GM23338 (cell line): ENCODE results near the gene BICC1. TPM values are rescaled to one million over a fixed set of nuclear protein-coding genes. Genes with fewer than 3 reads are reported as not detected.

Experiments used
- CREB1 ChIP-seq: fragments of 250-450 bp; sonication (Bioruptor Pico); IDR thresholded peaks from 2 replicates; pipeline ENCODE4 v1.5.0; 2020; ENCODE audit warnings: low read depth, mild to moderate bottlenecking, moderate library complexity
- EZH2 ChIP-seq: fragments of 200-600 bp; sonication (generic); IDR thresholded peaks from one replicate; pipeline ENCODE4 v1.8.0; 2017; ENCODE audit warnings: antibody characterized with exemption, mild to moderate bottlenecking, low read depth; ENCODE audit not compliant: unreplicated experiment
- POLR2AphosphoS5 ChIP-seq: IDR thresholded peaks from 2 replicates; pipeline ENCODE4 v1.6.1; 2016; ENCODE audit warnings: antibody characterized with exemption, low read depth
- polyA plus RNA-seq: library from polyadenylated mRNA; unstranded; fragments of >200 nt; fragmentation: Nextera tagmentation; extraction: Ambion mirVana; gene quantifications from 2 replicates; pipeline ENCODE4 v1.2.1, GENCODE V29; 2016
- total RNA-seq: library from RNA; depleted of rRNA; stranded (reverse); fragments of >200 nt; shearing (Covaris generic); gene quantifications from 2 replicates; pipeline ENCODE4 v1.2.3, GENCODE V29; 2014
- TF ChIP-seq, protein P1 (sequence below): fragments of 250-450 bp; sonication (Bioruptor Pico); IDR thresholded peaks from 2 replicates; pipeline ENCODE4 v1.5.0; 2020; ENCODE audit warnings: mild to moderate bottlenecking, moderate library complexity
- TF ChIP-seq, protein P2 (sequence below): IDR thresholded peaks from 2 replicates; pipeline ENCODE4 v1.6.1; 2016; ENCODE audit warnings: antibody characterized with exemption
- TF ChIP-seq, protein P3 (sequence below), 2 experiments: fragments of 200-600 bp in 1 of 2; sonication (generic) in 1 of 2; conservative IDR thresholded peaks; 2 replicates each; pipeline versions ENCODE4 v1.5.1 to v1.6.1; 2016 to 2017; ENCODE audit warnings: antibody characterized with exemption in 2 of 2, low read depth in 2 of 2, mild to moderate bottlenecking in 2 of 2, moderate library complexity in 1 of 2

The BICC1 gene
- total and polyA plus RNA-seq, 2 experiments from 2014 or later: 1.3 to 2.2 TPM

DNA sequence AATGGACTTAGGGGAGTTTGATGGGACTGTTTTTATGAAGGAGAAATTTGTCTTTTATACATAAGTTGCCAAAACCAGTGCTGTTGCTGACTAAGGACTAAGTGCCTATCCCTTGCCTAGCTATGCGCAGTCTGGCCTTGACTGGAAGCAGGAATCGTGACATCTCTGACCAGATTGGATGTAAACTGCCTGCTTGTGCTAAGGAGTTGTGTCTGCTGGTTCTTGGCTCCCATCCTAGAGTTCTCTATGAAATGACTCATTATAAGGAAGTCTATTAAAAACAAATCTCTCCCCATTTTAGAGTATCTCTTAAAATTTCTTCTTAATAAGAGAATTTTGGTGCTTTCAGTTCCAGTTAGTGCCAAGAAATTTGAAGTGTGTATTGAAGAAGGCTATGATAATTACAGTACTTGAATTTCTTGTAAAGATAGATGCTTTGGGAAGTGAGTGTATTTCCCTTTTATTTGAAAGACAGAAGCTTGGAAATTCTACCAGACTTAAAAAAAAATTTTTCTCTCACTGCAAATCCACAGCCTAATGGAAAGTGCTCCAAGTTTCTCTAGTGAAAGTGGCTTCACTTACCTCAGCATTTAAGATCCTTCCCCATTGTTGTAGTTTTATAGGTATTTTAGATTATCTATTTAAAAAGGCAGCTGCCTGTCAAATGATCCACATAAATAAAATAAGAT lies 77.6 kb downstream of the BICC1 start (continued):
- TF ChIP-seq, protein P1, sequence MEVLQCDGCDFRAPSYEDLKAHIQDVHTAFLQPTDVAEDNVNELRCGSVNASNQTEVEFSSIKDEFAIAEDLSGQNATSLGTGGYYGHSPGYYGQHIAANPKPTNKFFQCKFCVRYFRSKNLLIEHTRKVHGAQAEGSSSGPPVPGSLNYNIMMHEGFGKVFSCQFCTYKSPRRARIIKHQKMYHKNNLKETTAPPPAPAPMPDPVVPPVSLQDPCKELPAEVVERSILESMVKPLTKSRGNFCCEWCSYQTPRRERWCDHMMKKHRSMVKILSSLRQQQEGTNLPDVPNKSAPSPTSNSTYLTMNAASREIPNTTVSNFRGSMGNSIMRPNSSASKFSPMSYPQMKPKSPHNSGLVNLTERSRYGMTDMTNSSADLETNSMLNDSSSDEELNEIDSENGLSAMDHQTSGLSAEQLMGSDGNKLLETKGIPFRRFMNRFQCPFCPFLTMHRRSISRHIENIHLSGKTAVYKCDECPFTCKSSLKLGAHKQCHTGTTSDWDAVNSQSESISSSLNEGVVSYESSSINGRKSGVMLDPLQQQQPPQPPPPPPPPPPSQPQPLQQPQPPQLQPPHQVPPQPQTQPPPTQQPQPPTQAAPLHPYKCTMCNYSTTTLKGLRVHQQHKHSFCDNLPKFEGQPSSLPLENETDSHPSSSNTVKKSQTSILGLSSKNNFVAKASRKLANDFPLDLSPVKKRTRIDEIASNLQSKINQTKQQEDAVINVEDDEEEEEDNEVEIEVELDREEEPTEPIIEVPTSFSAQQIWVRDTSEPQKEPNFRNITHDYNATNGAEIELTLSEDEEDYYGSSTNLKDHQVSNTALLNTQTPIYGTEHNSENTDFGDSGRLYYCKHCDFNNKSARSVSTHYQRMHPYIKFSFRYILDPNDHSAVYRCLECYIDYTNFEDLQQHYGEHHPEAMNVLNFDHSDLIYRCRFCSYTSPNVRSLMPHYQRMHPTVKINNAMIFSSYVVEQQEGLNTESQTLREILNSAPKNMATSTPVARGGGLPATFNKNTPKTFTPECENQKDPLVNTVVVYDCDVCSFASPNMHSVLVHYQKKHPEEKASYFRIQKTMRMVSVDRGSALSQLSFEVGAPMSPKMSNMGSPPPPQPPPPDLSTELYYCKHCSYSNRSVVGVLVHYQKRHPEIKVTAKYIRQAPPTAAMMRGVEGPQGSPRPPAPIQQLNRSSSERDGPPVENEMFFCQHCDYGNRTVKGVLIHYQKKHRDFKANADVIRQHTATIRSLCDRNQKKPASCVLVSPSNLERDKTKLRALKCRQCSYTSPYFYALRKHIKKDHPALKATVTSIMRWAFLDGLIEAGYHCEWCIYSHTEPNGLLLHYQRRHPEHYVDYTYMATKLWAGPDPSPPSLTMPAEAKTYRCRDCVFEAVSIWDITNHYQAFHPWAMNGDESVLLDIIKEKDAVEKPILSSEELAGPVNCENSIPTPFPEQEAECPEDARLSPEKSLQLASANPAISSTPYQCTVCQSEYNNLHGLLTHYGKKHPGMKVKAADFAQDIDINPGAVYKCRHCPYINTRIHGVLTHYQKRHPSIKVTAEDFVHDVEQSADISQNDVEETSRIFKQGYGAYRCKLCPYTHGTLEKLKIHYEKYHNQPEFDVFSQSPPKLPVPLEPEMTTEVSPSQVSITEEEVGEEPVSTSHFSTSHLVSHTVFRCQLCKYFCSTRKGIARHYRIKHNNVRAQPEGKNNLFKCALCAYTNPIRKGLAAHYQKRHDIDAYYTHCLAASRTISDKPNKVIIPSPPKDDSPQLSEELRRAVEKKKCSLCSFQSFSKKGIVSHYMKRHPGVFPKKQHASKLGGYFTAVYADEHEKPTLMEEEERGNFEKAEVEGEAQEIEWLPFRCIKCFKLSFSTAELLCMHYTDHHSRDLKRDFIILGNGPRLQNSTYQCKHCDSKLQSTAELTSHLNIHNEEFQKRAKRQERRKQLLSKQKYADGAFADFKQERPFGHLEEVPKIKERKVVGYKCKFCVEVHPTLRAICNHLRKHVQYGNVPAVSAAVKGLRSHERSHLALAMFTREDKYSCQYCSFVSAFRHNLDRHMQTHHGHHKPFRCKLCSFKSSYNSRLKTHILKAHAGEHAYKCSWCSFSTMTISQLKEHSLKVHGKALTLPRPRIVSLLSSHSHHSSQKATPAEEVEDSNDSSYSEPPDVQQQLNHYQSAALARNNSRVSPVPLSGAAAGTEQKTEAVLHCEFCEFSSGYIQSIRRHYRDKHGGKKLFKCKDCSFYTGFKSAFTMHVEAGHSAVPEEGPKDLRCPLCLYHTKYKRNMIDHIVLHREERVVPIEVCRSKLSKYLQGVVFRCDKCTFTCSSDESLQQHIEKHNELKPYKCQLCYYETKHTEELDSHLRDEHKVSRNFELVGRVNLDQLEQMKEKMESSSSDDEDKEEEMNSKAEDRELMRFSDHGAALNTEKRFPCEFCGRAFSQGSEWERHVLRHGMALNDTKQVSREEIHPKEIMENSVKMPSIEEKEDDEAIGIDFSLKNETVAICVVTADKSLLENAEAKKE (CRISPR knock-in tag): no peak
- TF ChIP-seq, protein P2, sequence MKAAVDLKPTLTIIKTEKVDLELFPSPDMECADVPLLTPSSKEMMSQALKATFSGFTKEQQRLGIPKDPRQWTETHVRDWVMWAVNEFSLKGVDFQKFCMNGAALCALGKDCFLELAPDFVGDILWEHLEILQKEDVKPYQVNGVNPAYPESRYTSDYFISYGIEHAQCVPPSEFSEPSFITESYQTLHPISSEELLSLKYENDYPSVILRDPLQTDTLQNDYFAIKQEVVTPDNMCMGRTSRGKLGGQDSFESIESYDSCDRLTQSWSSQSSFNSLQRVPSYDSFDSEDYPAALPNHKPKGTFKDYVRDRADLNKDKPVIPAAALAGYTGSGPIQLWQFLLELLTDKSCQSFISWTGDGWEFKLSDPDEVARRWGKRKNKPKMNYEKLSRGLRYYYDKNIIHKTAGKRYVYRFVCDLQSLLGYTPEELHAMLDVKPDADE: no peak
- TF ChIP-seq POLR2AphosphoS5 (no peak), EZH2 (no peak), CREB1 (CRISPR knock-in tag) (no peak)
- TF ChIP-seq, protein P3, sequence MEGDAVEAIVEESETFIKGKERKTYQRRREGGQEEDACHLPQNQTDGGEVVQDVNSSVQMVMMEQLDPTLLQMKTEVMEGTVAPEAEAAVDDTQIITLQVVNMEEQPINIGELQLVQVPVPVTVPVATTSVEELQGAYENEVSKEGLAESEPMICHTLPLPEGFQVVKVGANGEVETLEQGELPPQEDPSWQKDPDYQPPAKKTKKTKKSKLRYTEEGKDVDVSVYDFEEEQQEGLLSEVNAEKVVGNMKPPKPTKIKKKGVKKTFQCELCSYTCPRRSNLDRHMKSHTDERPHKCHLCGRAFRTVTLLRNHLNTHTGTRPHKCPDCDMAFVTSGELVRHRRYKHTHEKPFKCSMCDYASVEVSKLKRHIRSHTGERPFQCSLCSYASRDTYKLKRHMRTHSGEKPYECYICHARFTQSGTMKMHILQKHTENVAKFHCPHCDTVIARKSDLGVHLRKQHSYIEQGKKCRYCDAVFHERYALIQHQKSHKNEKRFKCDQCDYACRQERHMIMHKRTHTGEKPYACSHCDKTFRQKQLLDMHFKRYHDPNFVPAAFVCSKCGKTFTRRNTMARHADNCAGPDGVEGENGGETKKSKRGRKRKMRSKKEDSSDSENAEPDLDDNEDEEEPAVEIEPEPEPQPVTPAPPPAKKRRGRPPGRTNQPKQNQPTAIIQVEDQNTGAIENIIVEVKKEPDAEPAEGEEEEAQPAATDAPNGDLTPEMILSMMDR (conservative IDR thresholded peaks at IDR 0.05; ENCODE audit: low read depth in 2 of 2): no peak
